Keratinocyte (primary cell): ENCODE measurements around the gene NEDD8. TPM values are rescaled to one million over a fixed set of nuclear protein-coding genes. Genes with fewer than 3 reads are reported as not detected.

ENCODE experiments used
- DNase-seq: peaks from one replicate; pipeline ENCODE4 v3.0.0-alpha.2; 2011; ENCODE audit warnings: low read depth, missing footprints, low spot score
- FAIRE-seq: peaks from 2 replicates; lab custom pipeline; 2011; peaks lifted over from hg19 to GRCh38; lab: Jason Lieb, UNC
- H2AFZ ChIP-seq: 2 replicates; pipeline ENCODE4 v1.6.0; 2012; ENCODE audit warnings: low read length, control low read depth, inconsistent platforms; ENCODE audit not compliant: control insufficient read depth
- H3K27ac ChIP-seq: 2 replicates; pipeline ENCODE4 v1.5.1; 2011; ENCODE audit warnings: low read length; ENCODE audit not compliant: control insufficient read depth, insufficient read depth
- H3K27me3 ChIP-seq: 3 replicates; pipeline ENCODE4 v1.6.0; 2011; ENCODE audit warnings: low read length; ENCODE audit not compliant: control insufficient read depth, insufficient read depth; ENCODE audit errors: extremely low read depth
- H3K36me3 ChIP-seq, 2 experiments: 2 replicates in 1 of 2; 3 replicates in 1 of 2; pipeline ENCODE4 v1.5.1; 2011; ENCODE audit warnings: low read length in 2 of 2, mild to moderate bottlenecking in 1 of 2; ENCODE audit not compliant: control insufficient read depth in 2 of 2, insufficient read depth in 2 of 2; ENCODE audit errors: extremely low read depth in 1 of 2
- H3K4me1 ChIP-seq: 3 replicates; pipeline ENCODE4 v1.5.1; 2011; ENCODE audit warnings: low read length; ENCODE audit not compliant: control insufficient read depth, insufficient read depth; ENCODE audit errors: extremely low read depth
- H3K4me2 ChIP-seq: 3 replicates; pipeline ENCODE4 v1.6.0; 2011; ENCODE audit warnings: low read depth, low read length; ENCODE audit not compliant: control insufficient read depth, insufficient read depth; ENCODE audit errors: extremely low read depth
- H3K4me3 ChIP-seq, 3 experiments: fragments of 200-600 bp in 1 of 3; sonication (generic) in 1 of 3; 2 replicates in 2 of 3; 3 replicates in 1 of 3; pipeline ENCODE4 v1.5.1; 2011 to 2016; ENCODE audit warnings: low read length in 3 of 3, mild to moderate bottlenecking in 3 of 3, control low read depth in 2 of 3, inconsistent platforms in 1 of 3, low read depth in 1 of 3, mixed read lengths in 1 of 3, mixed run types in 1 of 3, moderate library complexity in 1 of 3; ENCODE audit not compliant: control insufficient read depth in 2 of 3, insufficient read depth in 2 of 3; ENCODE audit errors: extremely low read depth in 1 of 3
- H3K79me2 ChIP-seq: 2 replicates; pipeline ENCODE4 v1.6.0; 2012; ENCODE audit warnings: low read length; ENCODE audit not compliant: control insufficient read depth, insufficient read depth
- H3K9ac ChIP-seq: 3 replicates; pipeline ENCODE4 v1.6.0; 2011; ENCODE audit warnings: low read length; ENCODE audit not compliant: control insufficient read depth, insufficient read depth; ENCODE audit errors: extremely low read depth
- H3K9me1 ChIP-seq: 3 replicates; pipeline ENCODE4 v1.6.0; 2011; ENCODE audit warnings: low read length; ENCODE audit not compliant: control insufficient read depth, insufficient read depth; ENCODE audit errors: extremely low read depth
- H3K9me3 ChIP-seq: 2 replicates; pipeline ENCODE4 v1.5.1; 2012; ENCODE audit warnings: low read depth, low read length; ENCODE audit not compliant: control insufficient read depth
- H4K20me1 ChIP-seq: 3 replicates; pipeline ENCODE4 v1.6.0; 2011; ENCODE audit warnings: low read length; ENCODE audit not compliant: control insufficient read depth, insufficient read depth; ENCODE audit errors: extremely low read depth
- EZH2 ChIP-seq: IDR thresholded peaks from one replicate; pipeline ENCODE4 v1.6.1; 2012; ENCODE audit warnings: inconsistent platforms, mild to moderate bottlenecking, low read length, moderate library complexity
- dilution Hi-C: fragments of 300-500 bp; cut with MboI; formaldehyde crosslinking; loops from one replicate; pipeline ENCODE4 v1.7.0; 2020; ENCODE audit warnings: low sequenced_read_pairs; ENCODE audit not compliant: extremely low pct_ligation_motif_present
- polyA plus RNA-seq, 5 experiments: library from polyadenylated mRNA; depleted of rRNA in 3 of 5; stranded (reverse) in 3 of 5; stranded (forward) in 1 of 5; unstranded in 1 of 5; fragments of >200 nt; gene quantifications; 1 replicate in 1 of 5; 2 replicates in 3 of 5; 3 replicates in 1 of 5; pipeline versions ENCODE4 v1.2.1 to v1.2.3, GENCODE V29; 2011 to 2012; ENCODE audit warnings: missing spikeins in 2 of 5, low read depth in 1 of 5, low replicate concordance in 1 of 5
- TF ChIP-seq, protein P1 (sequence below), 3 experiments: IDR thresholded peaks in 1 of 3; conservative IDR thresholded peaks in 1 of 3; optimal IDR thresholded peaks in 1 of 3; 2 replicates in 2 of 3; 3 replicates in 1 of 3; pipeline versions ENCODE3 to v1.5.1; 2011; ENCODE audit warnings: low read length in 3 of 3, mild to moderate bottlenecking in 3 of 3, moderate library complexity in 2 of 3, control low read depth in 1 of 3, inconsistent platforms in 1 of 3; ENCODE audit not compliant: insufficient read depth in 2 of 3; ENCODE audit errors: extremely low read depth in 1 of 3

The NEDD8 gene
- polyA plus RNA-seq, 1 donor (not counting 4 experiments of a cell fraction or from before 2014, with no cell fraction given): 509 TPM

DNA sequence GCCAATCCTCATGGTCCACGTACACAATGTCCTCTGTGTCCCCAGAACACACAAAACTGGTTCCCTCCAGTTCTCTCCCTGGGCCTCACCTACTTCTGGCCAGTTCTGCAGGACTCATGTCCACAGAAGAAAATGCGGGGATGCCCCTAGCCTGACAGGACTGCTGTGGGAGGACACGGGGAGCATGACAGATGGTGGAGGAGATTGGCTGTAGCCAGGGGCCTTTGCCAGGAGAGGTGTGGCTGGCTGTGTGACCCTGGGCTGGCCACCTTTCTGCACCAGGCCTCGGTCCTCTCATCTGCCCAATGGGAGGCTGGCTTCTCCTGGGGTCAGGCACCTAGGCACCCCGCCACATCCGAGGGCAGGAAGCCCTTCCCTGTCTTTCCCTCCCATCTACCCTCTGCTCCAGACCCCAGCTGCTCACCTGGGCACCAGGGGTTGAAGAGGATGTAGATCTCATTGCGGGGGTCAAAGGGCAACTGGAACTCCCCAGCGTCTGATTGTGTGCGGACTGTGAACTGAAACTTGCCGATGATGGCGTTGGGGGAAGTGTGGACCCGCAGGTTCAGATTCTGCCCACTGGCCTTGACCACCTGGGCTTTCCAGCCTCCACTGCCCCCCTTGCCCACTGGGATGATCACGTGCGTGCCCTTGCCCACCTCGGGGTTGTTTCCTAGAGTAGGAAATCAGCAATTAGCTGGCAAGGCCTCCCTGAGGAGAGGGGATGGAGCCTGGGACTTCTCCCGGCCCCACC is 28.0 kb upstream of the NEDD8 start:
- Histone ChIP-seq H3K27me3 (no peaks in the 10 kb centered on the region), H3K9me3 (no peaks in the 10 kb centered on the region), H4K20me1 (no peaks in the 10 kb centered on the region), H3K9me1 (no peaks in the 10 kb centered on the region), H3K9ac (no peak overlapping the region), H3K4me1 (peaks cover 33% of the 10 kb centered on the region), H3K4me3 (no peak overlapping the region), H3K4me2 (no peak overlapping the region), H2AFZ (no peak overlapping the region), H3K79me2 (no peaks in the 10 kb centered on the region), H3K27ac (no peak overlapping the region), H3K36me3 (peaks cover 3 to 11% of the 10 kb centered on the region in 2 experiments)
- dilution Hi-C loops: no loop called here
- DNase-seq: no peak
- TF ChIP-seq, protein P1, sequence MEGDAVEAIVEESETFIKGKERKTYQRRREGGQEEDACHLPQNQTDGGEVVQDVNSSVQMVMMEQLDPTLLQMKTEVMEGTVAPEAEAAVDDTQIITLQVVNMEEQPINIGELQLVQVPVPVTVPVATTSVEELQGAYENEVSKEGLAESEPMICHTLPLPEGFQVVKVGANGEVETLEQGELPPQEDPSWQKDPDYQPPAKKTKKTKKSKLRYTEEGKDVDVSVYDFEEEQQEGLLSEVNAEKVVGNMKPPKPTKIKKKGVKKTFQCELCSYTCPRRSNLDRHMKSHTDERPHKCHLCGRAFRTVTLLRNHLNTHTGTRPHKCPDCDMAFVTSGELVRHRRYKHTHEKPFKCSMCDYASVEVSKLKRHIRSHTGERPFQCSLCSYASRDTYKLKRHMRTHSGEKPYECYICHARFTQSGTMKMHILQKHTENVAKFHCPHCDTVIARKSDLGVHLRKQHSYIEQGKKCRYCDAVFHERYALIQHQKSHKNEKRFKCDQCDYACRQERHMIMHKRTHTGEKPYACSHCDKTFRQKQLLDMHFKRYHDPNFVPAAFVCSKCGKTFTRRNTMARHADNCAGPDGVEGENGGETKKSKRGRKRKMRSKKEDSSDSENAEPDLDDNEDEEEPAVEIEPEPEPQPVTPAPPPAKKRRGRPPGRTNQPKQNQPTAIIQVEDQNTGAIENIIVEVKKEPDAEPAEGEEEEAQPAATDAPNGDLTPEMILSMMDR (optimal IDR thresholded peaks at IDR 0.05 in 1 of 3, IDR thresholded peaks at IDR 0.05 in 1 of 3, conservative IDR thresholded peaks at IDR 0.05 in 1 of 3; ENCODE audit: extremely low read depth in 1 of 3, insufficient read depth in 2 of 3, low read length in 3 of 3): no peak
- TF ChIP-seq EZH2: no peak
- no peak for FAIRE-seq

DNA sequence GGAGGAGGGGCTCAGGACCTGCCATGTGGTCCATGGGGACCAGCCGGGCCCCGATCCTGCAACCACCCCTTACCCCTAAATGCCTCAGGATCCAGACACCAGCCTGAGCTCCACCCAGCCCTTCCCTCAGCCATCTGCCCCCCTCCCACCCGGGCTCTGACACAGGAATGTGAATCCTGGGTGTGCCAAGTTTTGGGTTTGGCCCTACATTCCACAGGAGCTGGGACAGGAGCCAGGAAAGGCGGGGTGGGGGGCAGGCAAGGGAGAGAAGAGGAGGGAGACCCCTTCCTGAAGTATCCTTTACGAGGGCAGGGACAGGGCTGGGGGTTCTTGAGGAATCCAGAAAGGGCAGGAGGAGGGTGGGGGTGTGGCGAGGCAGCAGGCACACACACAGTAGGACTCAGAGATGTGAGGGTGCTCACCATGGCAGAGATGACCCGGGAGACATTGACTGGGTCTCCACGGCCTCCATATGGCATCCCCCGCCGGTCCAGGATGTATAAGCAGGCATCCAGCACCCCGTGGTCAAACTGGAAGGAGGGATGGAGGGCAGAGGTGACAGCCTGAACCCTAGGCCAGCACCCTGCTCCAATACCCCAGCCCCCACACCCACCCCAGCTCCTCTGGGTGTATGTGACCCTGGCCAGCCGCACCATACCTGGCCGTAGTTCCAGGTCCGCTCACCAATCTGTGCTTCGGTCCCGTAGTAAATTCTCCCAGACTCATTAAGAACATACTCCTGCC is 27.3 kb upstream of the NEDD8 start:
- Histone ChIP-seq H3K9me1 (no peaks in the 10 kb centered on the region), H3K36me3 (peaks cover 9 to 18% of the 10 kb centered on the region in 2 experiments), H3K27ac (no peak overlapping the region), H4K20me1 (no peaks in the 10 kb centered on the region), H3K4me2 (peak overlapping the region; percentile 45), H2AFZ (peak overlapping the region; percentile 71), H3K79me2 (no peaks in the 10 kb centered on the region), H3K4me1 (peaks cover 26% of the 10 kb centered on the region), H3K27me3 (no peaks in the 10 kb centered on the region), H3K9ac (peak overlapping the region; percentile 9), H3K4me3 (no peak overlapping the region), H3K9me3 (no peaks in the 10 kb centered on the region)
- no peak for TF ChIP-seq EZH2
- TF ChIP-seq, protein P1 (optimal IDR thresholded peaks at IDR 0.05 in 1 of 3, IDR thresholded peaks at IDR 0.05 in 1 of 3, conservative IDR thresholded peaks at IDR 0.05 in 1 of 3; ENCODE audit: extremely low read depth in 1 of 3, insufficient read depth in 2 of 3, low read length in 3 of 3): no peak
- FAIRE-seq (no peak), DNase-seq (no peak)
- dilution Hi-C loops: no loop called here
